Raji (cell line): Measurements from ENCODE around the gene C10orf90.

Source experiments
- POLR2A ChIP-seq: IDR thresholded peaks from 2 replicates; pipeline ENCODE4 v1.6.1; 2011; ENCODE audit warnings: low read depth, low read length, control low read depth; ENCODE audit not compliant: insufficient read depth

Gene C10orf90

DNA sequence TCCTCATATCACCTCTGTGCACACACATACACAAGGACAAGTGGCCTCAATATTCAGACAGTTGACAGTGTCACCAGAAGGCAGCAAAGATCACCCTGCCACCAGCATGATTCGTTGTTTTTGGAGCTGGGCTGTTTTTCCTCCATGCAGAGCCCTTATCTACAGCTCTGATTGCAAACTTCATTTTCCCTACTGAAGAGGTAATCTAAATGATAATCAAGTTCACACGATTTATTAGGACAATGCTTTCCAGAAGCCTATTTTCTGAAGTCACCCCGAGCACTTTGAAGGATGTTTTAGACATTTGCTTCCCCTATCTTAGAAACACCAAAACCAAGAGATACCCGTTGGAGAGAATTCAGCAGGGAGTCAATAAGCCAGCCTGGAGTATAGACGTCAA, 236.3 kb downstream of the C10orf90 start:
- no peak for TF ChIP-seq POLR2A

DNA sequence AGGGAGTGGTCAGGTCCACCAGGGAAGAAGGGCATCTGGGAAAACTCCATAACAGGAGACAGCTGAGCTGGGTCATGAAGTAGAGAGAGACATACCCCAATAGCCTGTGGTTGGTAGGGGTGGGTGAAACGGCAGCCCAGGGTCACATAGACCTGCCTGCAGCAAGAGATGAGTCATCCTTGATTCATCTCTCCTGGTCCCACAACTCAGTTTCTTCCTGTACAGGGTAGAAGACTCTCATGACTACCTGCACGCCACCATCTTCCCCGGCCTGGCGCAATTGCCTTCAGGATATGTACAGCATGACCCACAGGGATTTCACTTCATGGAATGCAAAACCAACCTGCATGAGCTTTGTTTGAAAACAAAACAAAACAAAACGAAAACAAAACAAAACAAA, 237.1 kb downstream of the C10orf90 start:
- TF ChIP-seq POLR2A, result no peak

DNA sequence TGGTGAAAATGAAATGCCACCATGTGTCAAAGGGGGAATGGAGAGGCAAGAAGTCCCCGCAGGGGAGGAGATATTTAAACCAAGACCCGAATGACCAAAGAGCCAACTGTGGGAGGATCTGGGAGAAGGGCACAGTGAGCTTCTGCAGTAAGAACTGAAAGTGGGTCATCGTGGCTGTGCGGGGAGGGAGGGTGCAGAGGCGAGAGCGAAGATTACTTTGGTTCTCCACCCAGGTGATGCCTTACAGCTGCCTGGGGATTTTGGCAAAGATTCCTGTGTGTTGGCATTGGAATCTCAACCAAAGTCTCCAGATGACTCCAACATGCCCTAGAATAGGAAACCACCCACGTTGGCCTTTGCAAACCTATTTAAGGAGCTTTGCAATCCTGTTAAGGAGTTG, 238.0 kb downstream of the C10orf90 start:
- no peak for TF ChIP-seq POLR2A

DNA sequence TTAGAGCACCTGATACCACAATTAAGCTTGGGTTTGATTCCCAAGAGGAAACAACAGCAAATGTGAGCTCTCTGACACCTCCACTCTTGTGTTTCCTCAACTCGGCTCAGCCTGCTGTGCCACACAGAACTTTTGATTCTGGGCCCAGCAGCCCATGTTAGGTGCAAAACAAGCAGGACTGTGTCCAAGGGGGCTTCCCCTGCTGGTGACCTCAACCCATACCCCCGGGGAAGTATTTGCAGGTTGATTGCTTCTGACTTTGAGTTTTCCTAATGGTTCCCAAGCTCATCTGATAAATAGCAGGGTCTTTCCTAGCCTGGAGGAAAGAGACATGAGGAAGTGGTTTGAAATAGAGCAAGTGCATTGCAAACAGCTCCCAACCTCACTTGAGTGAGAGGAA, 238.7 kb downstream of the C10orf90 start:
- no peak for TF ChIP-seq POLR2A

DNA sequence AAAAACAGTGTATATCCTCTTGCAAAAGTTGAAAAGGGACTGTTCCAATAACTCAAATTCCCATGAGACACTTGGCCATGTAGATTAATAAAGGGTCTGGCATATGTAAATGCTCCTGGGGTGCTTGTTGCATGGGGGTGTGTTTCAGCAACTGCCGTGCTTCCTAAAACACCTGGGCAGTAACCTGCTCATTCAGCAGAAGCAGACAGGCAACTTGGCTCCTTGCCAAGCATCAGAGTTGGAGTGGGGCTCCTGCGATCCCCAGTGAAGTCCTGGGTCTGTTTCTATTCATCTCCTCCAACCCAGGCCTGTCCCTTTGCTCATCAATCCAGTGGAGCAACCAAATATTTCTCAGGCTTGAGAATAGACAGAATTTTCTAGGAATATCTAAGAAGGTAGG, 240.0 kb downstream of the C10orf90 start:
- TF ChIP-seq POLR2A, result no peak

DNA sequence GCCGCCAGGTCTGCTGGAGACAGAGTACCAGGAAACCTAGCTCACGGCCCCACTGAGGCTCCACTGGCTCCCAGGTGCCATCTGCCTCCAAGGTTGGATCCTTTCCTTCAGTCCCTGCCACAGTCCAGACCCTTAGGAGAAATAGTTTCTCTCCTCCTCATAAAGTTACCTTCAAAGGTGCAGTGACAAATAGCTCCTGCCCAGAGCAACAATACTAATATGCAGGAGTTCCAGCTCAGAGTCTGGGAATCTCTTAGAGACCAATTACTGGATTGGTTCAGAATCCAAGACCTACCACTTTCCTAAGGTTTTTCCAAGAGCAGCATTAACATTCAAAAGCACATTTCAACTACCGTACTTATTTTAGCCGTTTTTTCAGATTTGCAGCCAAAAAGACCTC, 241.2 kb downstream of the C10orf90 start:
- no peak for TF ChIP-seq POLR2A

DNA sequence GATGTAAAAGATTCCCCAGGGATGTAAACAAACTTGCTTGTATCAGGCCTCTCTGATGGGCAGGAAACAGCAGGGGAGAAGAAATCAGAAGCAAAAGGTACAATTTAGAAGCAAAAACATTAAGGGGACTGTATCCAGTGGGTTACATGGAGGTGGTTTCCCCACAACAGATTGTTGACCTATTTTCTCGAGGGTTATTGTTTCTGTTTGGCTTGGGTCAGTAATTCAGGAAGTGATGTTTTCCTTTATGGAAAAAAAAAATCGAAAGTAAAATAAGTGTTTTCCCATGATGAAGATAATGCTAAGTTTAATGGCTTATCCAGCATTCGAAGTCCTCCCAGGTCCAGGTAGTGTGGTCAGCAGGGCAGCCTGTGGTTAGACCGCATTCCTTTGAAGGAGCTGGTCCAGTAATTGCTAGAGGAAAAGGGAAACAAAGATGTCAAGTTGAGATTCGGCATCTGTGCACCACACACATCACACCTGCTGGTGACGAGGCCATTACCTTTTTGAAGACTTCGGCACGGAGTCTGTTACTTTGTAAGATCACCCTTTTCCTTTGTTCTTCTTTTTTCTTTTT, 244.9 kb downstream of the C10orf90 start:
- no peak for TF ChIP-seq POLR2A

DNA sequence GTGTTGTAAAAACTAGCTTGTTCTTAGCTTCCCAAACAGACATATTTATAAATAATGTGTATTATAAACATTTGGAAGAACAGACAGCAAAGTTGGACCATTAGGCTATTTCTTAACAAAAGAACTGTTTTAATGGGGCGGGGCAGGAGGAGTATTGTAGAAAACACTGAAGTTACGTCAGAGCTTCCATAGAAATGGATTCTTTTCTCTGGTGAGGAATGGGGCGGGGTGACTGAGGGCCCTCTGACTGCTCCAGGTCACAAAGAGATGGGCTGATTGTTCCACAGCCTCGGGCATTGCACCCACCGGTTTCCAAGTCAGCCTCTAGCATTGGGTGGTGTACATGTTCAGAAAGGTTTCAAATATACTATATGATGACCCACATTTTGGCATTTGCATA, 245.5 kb downstream of the C10orf90 start:
- no peak for TF ChIP-seq POLR2A

DNA sequence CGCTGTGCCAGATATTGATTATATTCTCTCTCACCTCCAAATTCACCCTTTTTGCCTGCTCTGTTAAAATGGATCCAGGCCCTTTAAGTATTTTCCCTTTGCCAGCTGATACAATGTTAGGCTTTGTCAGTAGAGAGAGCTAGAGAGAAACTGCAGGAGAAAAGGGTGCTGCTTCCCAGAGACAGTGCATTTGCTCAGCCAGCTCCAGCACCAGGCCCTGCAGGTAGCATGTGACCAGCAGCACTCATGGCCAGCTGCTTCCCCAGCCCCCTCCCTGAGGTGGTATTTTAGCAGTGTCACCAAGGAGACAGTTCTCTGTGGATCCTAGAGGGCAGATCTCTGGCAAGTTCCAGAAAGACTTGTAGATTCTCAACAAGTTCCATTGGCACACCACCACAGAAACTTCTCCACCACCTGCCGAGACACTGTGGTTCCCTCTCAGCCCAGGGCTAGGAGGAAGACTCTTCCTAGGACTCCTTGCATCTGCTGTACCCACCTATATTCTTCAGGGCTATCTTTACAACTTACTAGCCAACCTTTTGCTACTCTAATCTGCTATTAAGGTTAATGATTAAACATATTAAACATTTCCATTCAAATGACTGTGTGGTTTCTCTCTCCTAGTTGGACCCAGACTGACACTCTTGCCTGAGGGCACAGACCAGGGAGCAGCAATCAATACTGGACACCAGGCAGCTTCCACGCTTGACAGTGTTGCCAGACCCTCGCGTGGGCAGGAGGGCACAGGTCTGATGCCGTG, 246.6 kb downstream of the C10orf90 start:
- TF ChIP-seq POLR2A, result no peak

DNA sequence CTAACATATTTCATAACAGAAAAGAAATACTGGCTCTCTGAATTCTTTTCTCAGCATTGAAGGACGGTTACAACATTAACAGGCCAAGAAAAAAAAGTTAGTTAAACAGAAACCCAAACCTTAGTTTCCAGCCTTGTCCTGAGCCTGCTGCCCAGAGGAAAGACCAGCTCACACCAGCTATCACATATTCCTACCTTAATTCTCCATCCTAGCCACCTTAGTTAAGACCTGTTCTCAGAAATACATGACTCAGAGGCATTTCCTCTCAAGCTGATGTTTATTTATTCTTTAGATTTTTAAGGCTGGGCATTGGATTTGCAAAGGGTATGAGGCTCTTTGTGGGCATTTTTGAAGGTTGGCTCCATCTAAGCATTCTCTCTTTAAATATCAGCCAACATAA, 247.9 kb downstream of the C10orf90 start:
- TF ChIP-seq POLR2A, result no peak

DNA sequence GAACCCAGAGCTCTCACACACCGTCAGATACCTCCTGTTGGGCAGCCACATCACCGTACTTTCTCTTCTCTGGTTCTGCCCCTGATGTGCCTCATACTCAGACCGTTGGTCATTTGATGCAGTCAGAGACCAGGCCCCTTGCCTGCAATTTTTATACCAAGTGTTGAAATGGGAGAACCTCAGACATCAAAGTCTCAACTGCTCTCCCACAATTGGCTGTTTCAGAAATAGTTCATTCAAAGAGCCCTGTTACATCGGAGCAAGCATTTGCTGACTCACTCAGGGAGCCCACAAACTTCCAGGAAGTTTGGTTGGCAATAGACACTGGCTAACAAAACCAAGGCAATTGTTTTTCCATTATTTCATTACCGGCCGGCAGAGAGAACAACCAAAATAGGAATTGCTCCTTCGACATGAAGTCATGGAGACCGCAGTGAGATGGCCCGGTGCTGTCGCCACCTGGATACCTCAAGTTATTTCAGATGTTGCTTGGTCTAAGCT, 248.7 kb downstream of the C10orf90 start:
- TF ChIP-seq POLR2A, result no peak

DNA sequence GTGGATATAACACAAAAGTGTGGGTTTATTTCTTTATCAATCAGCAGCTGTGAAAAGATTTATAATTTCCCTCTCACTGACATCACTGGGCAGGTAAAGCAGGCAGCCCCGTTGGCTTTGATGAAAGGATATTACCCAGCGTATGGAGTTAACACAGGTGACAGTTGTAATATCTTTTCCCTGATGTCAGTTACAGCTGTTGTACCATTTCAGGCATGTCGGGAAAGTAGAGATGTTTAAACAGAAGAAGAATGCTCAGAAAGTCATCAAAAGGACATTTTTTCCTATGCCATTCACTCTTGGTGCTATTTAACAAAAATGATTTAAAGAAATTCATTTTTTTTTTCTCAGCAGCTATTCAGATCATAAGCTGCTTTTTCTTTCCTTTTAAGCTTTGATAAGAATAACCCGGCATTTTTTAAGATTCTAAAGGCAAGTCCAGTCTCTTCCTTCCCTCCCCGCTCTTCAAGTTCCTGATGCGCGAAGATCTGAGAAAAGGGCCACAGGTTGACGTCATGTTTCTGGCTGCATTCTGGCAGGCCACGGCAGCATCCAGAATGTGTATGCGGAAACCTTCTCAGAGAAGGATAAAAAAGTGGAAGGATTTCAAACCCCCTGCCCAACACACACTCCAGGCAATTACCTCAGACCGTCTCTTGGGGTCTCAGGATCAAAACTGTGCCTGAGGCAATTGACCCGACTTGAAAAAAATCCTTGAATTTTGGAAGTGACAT, 249.8 kb downstream of the C10orf90 start:
- no peak for TF ChIP-seq POLR2A

DNA sequence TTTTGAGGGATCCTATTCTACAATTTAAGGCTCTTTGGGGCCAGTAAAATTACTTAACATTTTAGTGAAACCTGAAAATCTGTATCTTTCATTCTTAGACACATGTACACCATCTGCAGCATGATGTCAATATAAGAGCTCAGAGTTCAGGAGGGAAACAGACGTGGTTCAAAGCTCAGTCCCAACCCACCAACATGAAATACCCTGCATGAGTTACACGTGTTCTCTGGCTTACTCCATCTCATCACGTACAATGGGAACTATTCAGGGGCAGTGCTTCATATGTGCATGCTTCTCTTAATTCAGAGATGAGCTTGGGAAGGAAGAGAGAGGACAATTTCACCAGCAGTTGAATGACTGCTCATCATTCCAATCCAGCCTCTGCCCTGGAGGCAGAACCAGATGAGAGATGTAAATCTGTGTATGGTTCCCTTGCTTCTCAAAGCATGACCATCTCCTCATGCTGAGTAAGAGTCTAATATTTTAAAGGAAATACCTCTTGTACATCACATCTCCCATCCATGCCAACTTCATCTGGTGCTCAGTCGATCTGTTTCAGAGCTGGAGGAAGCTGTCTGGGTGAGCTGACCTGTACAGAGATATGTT, 253.2 kb downstream of the C10orf90 start:
- no peak for TF ChIP-seq POLR2A

DNA sequence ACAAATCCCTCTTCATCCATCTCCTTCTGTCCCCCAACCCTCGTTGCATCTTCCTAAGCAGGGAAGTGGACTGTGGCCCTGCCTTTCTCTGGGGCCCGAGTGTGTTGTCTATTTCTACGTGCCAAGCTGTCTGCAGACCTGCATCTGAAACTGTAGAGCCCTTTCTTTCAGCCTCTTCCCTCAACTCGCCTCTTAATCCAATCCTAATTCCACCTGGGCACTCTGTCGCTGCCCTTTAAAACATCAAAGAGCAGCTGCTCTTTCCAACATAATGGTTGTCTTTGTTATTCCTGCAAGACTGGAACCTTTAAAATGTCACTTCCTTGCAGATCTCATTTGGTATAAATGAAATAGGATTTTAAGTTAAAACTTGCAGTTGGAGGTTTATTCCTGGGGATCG, 260.7 kb downstream of the C10orf90 start:
- TF ChIP-seq POLR2A, result no peak

DNA sequence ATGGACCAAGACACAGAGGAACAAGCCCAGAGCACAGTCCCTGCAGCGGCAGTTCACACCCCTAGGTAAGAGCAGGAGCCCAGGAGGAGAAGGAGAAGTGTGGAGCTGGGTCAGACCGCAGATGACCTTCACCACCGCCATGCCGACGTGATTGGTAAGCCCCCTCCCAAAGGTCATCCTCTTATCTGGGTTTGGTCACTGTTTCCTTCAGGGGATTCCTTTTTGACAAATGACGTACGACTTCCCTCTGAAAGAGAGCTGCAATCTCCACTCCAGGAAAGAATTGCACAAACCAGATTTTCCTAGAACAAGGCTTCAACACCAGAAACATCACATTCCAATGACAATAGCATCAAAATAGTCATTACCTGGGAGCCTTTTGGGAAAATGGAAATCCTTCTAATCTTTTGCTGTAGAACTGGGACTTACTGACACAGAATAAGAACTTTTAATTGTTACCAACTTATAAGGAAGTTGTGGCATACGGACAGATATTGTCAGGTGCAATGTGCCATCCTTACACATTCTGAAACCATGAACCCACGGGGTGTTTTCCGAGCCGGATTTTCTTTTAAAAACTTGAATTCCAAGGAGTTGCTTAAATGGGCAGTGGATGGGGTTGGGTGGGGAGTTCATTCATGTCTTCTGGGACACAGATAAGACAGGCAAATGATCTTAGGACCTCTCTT, 261.4 kb downstream of the C10orf90 start:
- TF ChIP-seq POLR2A, result no peak
